Vagina (tissue), 2 donors: ENCODE results near the gene BTRC.
"Not testable (repeated sequence)": the region's sequence is repeated elsewhere in the genome, so short reads cannot be mapped to it uniquely, and the experiment has no call there.

Source experiments
- POLR2A ChIP-seq, 2 donors: fragments of 450-650 bp; IDR thresholded peaks; one replicate each; pipeline ENCODE4 v1.6.1; 2017; ENCODE audit warnings: antibody characterized with exemption in 2 of 2, mild to moderate bottlenecking in 2 of 2, moderate library complexity in 2 of 2
- TF ChIP-seq, protein P1 (sequence below), 3 experiments: fragments of 450-650 bp in 2 of 3; fragments of 200-600 bp in 1 of 3; sonication (generic) in 1 of 3; IDR thresholded peaks; one replicate each; pipeline ENCODE4 v1.5.1; 2017 to 2019; ENCODE audit warnings: antibody characterized with exemption in 3 of 3, mild to moderate bottlenecking in 2 of 3, moderate library complexity in 2 of 3

DNA sequence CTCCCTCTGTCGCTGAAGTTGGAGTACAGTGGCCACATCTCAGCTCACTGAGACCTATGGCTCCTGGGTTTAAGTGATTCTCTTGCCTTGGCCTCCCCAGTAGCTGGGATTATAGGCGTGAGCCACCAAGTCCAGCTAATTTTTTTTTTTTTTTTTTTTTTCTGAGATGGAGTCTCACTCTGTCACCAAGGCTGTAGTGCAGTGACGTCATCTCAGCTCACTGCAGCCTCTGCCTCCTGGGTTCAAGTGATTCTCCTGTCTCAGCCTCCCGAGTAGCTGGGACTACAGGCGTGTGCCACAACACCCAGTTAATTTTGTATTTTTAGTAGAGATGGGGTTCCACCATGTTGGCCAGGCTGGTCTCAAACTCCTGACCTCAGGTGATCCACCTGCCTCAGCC lies 19.7 kb upstream of the BTRC start:
- not testable (repeated sequence) for TF ChIP-seq POLR2A (IDR thresholded peaks at IDR 0.05)
- TF ChIP-seq, protein P1, sequence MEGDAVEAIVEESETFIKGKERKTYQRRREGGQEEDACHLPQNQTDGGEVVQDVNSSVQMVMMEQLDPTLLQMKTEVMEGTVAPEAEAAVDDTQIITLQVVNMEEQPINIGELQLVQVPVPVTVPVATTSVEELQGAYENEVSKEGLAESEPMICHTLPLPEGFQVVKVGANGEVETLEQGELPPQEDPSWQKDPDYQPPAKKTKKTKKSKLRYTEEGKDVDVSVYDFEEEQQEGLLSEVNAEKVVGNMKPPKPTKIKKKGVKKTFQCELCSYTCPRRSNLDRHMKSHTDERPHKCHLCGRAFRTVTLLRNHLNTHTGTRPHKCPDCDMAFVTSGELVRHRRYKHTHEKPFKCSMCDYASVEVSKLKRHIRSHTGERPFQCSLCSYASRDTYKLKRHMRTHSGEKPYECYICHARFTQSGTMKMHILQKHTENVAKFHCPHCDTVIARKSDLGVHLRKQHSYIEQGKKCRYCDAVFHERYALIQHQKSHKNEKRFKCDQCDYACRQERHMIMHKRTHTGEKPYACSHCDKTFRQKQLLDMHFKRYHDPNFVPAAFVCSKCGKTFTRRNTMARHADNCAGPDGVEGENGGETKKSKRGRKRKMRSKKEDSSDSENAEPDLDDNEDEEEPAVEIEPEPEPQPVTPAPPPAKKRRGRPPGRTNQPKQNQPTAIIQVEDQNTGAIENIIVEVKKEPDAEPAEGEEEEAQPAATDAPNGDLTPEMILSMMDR (IDR thresholded peaks at IDR 0.05) = not testable (repeated sequence)
